ENCODE measurements around the gene RAB3GAP2.
A peak's percentile ranks its signal among the peaks of the same experiment; 100 is the strongest.
"Not testable (repeated sequence)": the region's sequence is repeated elsewhere in the genome, so short reads cannot be mapped to it uniquely, and the experiment has no call there.

The RAB3GAP2 gene

GRCh38 chr1:220272047-220272840 lies at the start of gene RAB3GAP2:
RAB3GAP2 (minus strand) TSS chr1:220272453; CDS start chr1:220272337, 116 bp downstream.
- DNase-seq (ENCODE audit: extremely low spot score, insufficient read length, low read depth): peak; percentile 97
- peak; percentile 95 for FAIRE-seq

- no peak for DNase-seq (ENCODE audit: extremely low spot score, insufficient read length, low read depth)
- no peak for FAIRE-seq
These were observed 49.5 kb upstream of the RAB3GAP2 start for GRCh38 chr1:220321758-220322157.

DNA sequence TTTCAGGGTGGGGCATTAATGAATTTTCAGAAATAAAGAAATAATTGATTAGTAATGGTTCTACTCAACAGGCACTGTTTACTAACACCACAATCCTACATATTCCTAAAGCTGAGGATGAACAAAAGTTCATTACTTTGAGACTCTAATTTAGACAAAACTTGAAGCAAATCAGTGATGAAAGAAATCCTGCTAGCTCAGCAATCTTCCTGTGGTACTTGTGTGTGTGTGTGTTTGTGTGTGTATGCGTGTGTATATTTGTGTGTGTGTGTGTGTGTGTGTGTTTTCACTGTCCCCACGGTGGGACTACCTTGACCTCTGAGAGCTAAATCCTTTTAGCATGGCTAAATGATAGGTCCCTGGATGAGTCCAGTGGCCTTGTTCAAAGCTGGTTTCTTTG lies 48.5 kb upstream of the RAB3GAP2 start:
- FAIRE-seq (no peak), DNase-seq (ENCODE audit: extremely low spot score, insufficient read length, low read depth) (no peak)

DNA sequence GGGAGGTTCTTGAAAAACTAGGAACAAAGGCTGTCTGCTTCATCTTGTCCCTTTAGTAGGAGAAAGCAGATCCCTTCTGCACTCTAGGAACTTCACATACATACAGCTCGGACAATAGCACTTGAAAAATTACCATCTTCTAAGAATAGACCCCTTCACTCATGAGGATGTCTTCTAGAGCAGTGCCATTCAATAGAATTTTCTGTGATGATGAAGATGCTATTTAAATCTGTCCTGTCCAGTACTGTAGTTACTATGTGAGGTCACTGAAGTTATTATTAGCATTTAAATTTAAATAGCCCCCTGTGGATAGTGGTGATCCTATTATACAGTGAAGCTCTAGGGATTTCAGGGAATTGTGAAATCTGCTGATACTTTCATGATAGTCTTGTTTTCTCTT lies 46.4 kb upstream of the RAB3GAP2 start:
- FAIRE-seq (no peak), DNase-seq (ENCODE audit: extremely low spot score, insufficient read length, low read depth) (no peak)

DNA sequence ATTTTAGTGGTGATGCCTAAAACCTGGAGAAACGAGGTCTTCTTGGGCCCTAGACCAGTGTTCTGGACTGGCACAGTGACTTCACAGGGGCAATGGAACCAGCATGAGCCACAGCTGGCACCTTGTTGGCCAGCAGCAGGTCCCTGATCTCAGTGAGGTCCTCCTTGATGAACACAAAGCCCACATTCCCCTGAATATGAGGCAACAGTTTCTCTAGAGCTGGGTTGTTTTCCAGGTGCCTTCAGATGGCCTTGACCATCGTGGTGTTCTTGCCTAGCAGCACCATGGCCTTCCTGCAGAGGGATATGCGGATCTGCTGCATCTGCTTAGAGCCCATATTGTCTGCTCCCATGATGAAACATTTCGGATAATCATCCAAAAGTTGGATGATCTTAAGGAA lies 44.9 kb upstream of the RAB3GAP2 start:
- no peak for FAIRE-seq
- DNase-seq (ENCODE audit: extremely low spot score, insufficient read length, low read depth): no peak

DNA sequence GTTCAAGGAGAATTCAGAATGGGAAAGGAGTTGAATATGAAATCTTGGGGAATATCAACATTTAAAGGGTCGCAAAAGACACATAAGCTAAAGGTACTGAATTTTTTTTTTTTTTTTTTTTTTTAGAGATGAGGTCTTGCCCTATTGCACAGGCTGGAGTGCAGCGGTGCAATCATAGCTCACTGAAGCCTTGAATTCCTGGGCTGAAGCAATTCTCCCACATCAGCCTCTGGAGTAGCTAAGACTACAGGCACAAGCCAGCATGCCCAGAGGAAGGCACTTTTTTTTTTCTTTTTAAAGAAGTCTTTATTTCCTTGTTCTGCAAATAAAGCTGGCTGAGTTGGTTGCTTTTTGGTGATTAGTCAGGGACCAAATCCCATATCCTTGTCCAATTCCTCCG lies 44.1 kb upstream of the RAB3GAP2 start:
- FAIRE-seq (no peak), DNase-seq (ENCODE audit: extremely low spot score, insufficient read length, low read depth) (no peak)

- DNase-seq (ENCODE audit: extremely low spot score, insufficient read length, low read depth) (no peak), FAIRE-seq (no peak)
These were observed 43.0 kb upstream of the RAB3GAP2 start for GRCh38 chr1:220315070-220315839.

DNA sequence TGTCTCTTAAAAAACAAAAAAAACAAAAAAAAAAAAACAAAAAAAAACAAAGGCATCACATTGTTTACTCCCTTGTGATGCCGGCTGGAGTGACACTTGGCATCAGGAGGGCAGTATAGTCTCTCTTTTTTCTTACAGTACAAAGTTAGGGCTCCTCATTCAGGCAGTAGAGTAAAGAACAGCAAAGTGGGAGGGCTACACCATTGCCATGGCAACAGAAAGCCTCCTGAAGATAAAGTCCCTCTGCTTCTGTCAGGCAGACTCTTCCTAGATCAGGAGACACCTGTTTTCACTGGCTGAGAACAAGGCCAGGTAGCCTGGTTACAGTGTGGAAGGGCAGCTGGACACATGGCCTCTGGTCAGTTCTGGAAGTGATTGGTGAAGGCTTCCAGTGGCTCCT lies 41.3 kb upstream of the RAB3GAP2 start:
- FAIRE-seq (no peak), DNase-seq (ENCODE audit: extremely low spot score, insufficient read length, low read depth) (no peak)

GRCh38 chr1:220310147-220310546 lies 37.9 kb upstream of the RAB3GAP2 start:
- DNase-seq (ENCODE audit: extremely low spot score, insufficient read length, low read depth); FAIRE-seq: not testable (repeated sequence)

GRCh38 chr1:220307607-220308006 lies 35.4 kb upstream of the RAB3GAP2 start:
- FAIRE-seq (no peak), DNase-seq (ENCODE audit: extremely low spot score, insufficient read length, low read depth) (no peak)

- no peak for FAIRE-seq
- no peak for DNase-seq (ENCODE audit: extremely low spot score, insufficient read length, low read depth)
These were observed 34.1 kb upstream of the RAB3GAP2 start for GRCh38 chr1:220306339-220306738.

DNA sequence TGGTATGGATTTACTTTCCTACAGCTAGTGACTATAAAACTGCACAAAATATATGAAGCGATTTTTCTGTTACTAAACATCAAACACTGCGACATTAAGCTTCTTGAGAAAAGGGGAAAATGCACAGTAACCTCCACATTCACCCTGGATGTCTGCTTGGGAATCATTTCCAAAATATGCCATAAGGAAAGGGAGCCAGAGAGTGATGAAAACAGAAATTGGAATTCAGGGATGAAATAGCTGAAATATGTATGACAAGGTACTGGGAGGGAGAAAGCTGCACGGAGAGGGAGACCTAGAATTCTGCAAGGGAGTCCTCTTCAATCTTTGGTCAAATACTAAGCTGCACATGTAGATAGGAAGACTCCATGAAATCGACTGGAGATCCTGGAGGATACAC lies 31.6 kb upstream of the RAB3GAP2 start:
- FAIRE-seq: no peak
- DNase-seq (ENCODE audit: extremely low spot score, insufficient read length, low read depth): no peak

DNA sequence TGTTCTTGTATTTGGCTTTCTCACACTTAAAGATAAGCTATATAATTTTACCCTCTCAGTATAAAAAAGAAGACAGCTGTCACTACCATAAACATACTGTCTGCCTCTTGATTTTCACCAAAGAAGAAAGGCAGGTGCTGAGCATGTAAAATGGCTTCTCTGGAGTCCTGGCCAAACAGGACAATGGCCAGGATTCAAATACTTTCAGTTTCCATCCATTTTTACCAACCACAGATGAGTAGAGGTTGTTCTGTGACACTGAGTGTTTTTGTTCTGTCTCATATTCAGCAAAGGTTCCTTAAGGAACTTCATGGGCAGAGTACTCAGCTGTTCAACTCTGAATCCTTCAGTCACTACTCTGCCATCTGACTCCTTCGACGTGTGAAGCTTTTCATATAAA lies 29.4 kb upstream of the RAB3GAP2 start:
- FAIRE-seq (no peak), DNase-seq (ENCODE audit: extremely low spot score, insufficient read length, low read depth) (no peak)

GRCh38 chr1:220300442-220301121 lies 28.3 kb upstream of the RAB3GAP2 start:
- DNase-seq (ENCODE audit: extremely low spot score, insufficient read length, low read depth): no peak
- no peak for FAIRE-seq

DNA sequence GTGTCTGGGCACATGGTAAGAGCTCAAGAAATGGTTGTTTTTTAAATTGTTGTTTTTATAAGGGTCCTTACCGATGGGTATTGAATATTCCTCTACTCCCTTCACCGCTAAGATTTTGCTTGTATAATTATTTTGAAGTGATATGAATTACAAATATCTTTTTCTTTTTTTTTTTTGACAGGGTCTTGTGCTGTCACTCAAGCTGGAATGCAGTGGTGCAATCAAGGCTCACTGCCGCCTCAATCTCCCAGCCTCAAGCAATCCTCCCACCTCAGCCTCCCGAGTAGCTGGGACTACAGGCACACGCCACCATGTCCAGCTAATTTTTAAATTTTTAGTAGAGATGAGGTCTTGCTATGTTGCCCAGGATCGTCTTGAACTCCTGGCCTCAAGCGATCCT lies 27.1 kb upstream of the RAB3GAP2 start:
- DNase-seq (ENCODE audit: extremely low spot score, insufficient read length, low read depth) (no peak), FAIRE-seq (no peak)

DNA sequence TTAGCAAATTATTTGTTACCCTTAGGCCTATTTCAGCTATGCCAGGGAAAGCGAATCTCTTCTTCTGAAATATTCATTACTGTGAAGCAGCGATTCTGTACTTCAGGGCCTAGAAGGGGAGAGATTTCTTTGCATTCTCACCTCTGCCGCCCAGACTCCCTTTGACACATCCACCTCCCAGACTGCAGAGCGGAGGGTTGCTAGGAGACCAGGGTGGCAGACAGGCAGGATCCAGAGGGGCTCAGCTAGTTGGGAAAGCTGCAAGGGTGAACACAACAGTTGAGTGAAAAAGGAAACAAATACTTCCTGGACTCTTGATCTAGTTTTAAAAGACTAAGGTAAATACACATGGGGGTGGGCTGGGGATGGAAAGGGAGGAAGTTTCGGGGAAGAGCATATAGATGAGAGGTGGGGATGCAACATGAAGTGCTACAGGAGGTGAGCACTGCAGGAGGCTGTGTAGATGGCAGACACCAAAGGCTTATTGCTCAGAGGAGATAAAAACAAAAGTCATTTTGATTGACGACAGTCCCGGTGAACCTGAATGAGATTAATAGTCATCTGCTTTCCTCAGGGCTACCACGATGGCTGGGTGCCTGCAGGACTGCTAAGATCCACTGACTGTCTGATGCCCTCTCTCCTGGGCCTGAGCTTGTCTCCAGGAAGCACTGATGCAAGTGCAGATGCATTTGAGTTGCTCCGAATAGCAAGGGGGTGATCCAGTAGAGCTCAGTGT lies 26.4 kb upstream of the RAB3GAP2 start:
- DNase-seq (ENCODE audit: extremely low spot score, insufficient read length, low read depth) (no peak), FAIRE-seq (no peak)

- FAIRE-seq (no peak), DNase-seq (ENCODE audit: extremely low spot score, insufficient read length, low read depth) (no peak)
These were observed 24.7 kb upstream of the RAB3GAP2 start for GRCh38 chr1:220296981-220297380.

DNA sequence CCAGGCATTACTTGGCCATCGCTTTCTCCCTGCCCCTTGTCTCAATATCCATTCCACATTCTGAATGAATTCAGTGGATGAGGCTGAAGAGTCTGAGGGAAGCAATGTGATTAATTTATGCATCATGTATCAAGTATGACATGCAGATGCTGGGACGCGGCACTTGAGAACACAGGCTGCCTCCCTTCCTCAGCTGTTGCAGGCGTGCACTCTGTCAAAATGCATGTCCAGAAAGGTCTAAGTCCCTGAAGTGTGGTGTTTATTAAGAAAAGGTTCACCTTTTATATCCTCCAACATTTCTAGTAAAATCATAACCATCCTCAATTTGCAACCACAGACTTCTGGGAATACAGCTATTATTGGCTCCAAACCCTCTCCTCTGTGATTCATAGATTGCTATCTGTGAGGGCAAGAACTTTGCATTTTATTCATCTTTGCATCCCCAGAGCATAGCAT lies 22.6 kb upstream of the RAB3GAP2 start:
- FAIRE-seq: no peak
- no peak for DNase-seq (ENCODE audit: extremely low spot score, insufficient read length, low read depth)

GRCh38 chr1:220291580-220291979 lies 19.3 kb upstream of the RAB3GAP2 start:
- FAIRE-seq: no peak
- DNase-seq (ENCODE audit: extremely low spot score, insufficient read length, low read depth): no peak

GRCh38 chr1:220290140-220290761 lies 18.0 kb upstream of the RAB3GAP2 start:
- FAIRE-seq (no peak), DNase-seq (ENCODE audit: extremely low spot score, insufficient read length, low read depth) (no peak)

All from GM18507 (cell line).